Mucosa of rectum (tissue), 2 donors: ENCODE results near the gene LETM1.

ENCODE experiments used
- H3K27ac ChIP-seq, 2 donors: one replicate each; pipeline ENCODE4 v1.7.0; 2013; ENCODE audit warnings: inconsistent platforms in 2 of 2, low read depth in 2 of 2, low read length in 2 of 2
- H3K27me3 ChIP-seq, 2 donors: one replicate each; pipeline ENCODE4 v1.7.0; 2013; ENCODE audit warnings: low read length in 2 of 2; ENCODE audit not compliant: control insufficient read depth in 2 of 2, insufficient read depth in 2 of 2
- H3K36me3 ChIP-seq, 2 donors: one replicate each; pipeline ENCODE4 v1.7.0; 2013; ENCODE audit warnings: low read length in 2 of 2; ENCODE audit not compliant: control insufficient read depth in 2 of 2, insufficient read depth in 2 of 2
- H3K4me1 ChIP-seq, 2 donors: one replicate each; pipeline ENCODE4 v1.7.0; 2013; ENCODE audit warnings: low read length in 2 of 2, mild to moderate bottlenecking in 1 of 2; ENCODE audit not compliant: control insufficient read depth in 2 of 2, insufficient read depth in 2 of 2
- H3K4me3 ChIP-seq, 2 donors: one replicate each; pipeline ENCODE4 v1.7.0; 2013; ENCODE audit warnings: low read length in 2 of 2
- H3K9ac ChIP-seq, 2 donors: one replicate each; pipeline ENCODE4 v1.7.0; 2013; ENCODE audit warnings: low read length in 2 of 2, low read depth in 1 of 2, mild to moderate bottlenecking in 1 of 2
- H3K9me3 ChIP-seq, 2 donors: one replicate each; pipeline ENCODE4 v1.7.0; 2013; ENCODE audit warnings: low read length in 2 of 2; ENCODE audit not compliant: control insufficient read depth in 2 of 2
- donor health status: healthy.
- donor health status: Normal muscosa, but diverticular disease.

The LETM1 gene

DNA sequence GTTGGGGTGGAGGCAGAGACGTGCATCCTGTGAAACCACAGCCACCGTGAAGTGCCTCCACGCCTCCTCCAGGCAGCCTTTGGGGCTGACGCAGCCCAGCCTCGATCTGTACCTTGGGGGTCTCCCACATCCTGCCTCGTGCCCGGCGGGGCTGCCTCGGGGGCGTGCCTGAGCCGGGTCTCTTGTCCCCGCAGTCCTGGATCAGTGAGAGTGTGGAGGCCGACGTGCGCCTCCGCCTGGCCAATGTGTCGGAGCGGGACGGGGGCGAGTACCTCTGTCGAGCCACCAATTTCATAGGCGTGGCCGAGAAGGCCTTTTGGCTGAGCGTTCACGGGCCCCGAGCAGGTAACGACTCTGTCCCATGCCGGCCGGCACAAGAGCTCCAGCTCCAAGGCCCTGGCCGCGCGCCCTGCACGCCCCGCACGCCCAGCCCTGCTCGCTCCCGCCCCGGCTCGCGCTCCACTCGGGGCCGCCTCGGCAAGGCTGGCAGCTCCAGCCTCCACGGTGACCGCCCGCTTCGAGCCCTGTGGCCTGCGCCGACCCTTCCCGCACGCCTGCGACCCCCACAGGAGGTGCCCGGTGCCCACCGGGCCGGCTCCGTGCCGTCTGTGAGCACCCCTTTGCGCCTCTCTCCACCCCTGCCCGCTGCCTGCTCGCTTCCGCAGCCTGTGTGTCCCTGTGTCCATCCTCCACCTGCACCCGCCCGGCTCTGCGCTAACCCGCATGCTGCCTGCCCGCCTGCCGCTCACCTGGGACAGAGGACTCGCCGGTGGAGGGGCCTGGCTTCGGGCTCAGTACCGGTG, 53.0 kb downstream of the LETM1 start:
- Histone ChIP-seq H3K4me1 (peaks cover 0 to 26% of the 10 kb centered on the region in 2 donors), H3K27ac (no peak overlapping the region), H3K4me3 (no peak overlapping the region), H3K9ac (no peak overlapping the region), H3K9me3 (no peaks in the 10 kb centered on the region), H3K36me3 (peaks cover 10% of the 10 kb centered on the region in 2 donors), H3K27me3 (no peaks in the 10 kb centered on the region)

DNA sequence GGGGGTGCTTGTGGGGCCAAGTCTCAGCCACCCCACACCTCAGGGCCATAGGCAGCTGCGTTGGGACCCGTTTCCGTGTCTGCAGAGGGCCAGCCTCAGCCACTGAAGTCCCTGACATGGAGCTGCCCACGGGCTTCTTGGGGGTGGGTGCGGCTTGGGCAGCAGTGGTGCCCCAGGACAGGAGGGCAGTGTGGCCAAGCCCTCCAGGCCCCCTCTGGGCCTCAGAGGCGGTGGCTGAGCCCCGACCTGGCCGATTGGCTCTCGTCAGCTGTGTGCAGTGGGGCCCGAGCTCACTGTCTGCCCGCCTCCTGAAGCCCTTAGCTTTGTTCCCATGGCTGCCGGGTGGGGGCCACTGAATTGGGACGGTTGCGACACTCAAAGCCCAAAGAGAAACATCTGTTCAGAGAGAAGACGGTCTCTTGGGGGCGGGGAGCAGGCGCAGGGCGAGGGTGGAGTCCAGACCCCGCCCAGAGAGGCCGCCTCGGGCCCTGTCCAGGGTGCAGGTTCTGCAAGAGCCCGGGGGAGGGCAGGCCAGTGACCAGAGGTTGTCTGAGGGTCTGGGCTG, 53.7 kb downstream of the LETM1 start:
- Histone ChIP-seq H3K36me3 (peaks cover 10% of the 10 kb centered on the region in 2 donors), H3K4me1 (peaks cover 5 to 28% of the 10 kb centered on the region in 2 donors), H3K27ac (no peak overlapping the region), H3K9me3 (no peaks in the 10 kb centered on the region), H3K4me3 (no peak overlapping the region), H3K9ac (no peak overlapping the region), H3K27me3 (no peaks in the 10 kb centered on the region)

DNA sequence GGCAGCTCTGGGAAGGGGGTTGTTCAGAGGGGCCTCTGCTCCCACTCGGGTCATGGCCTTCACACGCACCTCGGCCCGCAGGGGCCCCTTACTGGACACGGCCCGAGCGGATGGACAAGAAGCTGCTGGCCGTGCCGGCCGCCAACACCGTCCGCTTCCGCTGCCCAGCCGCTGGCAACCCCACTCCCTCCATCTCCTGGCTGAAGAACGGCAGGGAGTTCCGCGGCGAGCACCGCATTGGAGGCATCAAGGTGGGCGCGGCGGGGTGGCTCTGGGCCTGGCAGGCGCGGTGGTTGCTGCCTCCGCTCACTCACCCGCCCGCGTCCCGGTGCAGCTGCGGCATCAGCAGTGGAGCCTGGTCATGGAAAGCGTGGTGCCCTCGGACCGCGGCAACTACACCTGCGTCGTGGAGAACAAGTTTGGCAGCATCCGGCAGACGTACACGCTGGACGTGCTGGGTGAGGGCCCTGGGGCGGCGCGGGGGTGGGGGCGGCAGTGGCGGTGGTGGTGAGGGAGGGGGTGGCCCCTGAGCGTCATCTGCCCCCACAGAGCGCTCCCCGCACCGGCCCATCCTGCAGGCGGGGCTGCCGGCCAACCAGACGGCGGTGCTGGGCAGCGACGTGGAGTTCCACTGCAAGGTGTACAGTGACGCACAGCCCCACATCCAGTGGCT, 54.5 kb downstream of the LETM1 start:
- Histone ChIP-seq H3K9me3 (no peaks in the 10 kb centered on the region), H3K9ac (no peak overlapping the region), H3K27ac (no peak overlapping the region), H3K4me3 (no peak overlapping the region), H3K36me3 (peaks cover 10% of the 10 kb centered on the region in 2 donors), H3K4me1 (peaks cover 13 to 36% of the 10 kb centered on the region in 2 donors), H3K27me3 (no peaks in the 10 kb centered on the region)

DNA sequence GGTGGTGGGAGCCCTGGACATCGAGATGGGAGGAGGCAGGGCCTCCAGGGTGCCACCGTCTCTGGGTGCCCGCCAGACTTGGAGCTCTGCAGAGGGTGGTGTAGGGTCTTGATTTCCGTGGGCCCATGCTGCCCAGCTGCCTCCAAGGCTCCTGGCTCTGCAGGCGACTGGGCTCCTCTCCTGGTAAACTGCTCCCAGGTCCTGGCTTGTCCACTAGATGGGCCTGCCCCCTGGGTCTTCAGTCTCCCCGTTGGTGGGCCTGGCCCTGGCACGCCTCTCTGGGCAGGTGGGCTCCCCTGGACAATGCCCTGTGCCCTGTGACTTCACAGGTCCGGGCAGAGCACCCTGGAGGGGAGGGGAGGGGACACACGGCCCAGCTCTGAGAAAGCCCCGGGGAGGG, 55.2 kb downstream of the LETM1 start:
- H3K9me3 ChIP-seq: no peaks in the 10 kb centered on the region
- no peaks in the 10 kb centered on the region for H3K27me3 ChIP-seq
- H3K4me3 ChIP-seq: no peak overlapping the region
- H3K27ac ChIP-seq: no peak overlapping the region
- peaks cover 10% of the 10 kb centered on the region in 2 donors for H3K36me3 ChIP-seq
- H3K9ac ChIP-seq: no peak overlapping the region
- H3K4me1 ChIP-seq: peaks cover 18 to 42% of the 10 kb centered on the region in 2 donors

DNA sequence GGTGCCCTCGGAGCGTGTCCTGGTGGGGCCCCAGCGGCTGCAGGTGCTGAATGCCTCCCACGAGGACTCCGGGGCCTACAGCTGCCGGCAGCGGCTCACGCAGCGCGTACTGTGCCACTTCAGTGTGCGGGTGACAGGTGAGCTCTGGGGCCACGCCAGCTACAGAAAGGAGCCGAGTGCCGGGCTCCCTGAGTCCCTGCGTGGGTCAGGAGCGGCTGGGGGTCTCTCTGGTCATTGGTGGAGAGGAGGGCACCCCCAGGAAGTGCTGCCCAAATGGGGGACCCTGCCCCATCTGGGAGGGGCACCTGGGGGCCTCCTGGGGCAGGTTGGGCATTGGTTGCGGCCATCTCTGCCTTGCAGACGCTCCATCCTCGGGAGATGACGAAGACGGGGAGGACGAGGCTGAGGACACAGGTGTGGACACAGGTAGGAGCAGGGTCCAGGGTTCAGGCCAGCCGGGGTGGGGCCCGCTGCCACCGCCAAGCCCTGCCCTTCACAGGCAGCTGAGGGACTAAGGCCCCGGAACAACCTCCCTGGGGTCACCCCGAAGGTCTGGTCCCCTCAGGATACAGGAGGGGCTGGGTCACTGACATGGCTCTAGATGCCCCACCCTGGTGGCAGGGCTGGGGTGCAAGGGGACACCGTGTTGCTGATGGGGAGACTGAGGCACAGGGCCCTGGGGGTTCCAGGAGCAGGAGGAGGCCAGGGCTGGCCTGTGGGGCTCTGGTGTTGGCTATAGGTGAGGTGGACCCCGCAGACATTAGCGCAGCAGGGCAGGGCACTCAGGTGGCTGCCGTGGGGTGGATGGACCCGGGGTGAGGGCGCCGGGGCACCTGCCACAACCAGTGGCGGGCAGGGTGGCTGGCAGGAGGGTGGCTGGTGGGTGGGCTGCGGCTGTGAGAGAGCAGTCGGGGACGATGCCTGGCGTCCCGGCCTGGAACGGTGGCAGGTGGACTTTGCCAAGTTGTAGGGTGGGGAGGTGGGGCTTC, 56.3 kb downstream of the LETM1 start:
- Histone ChIP-seq H3K4me3 (peak overlapping the region in 1 of 2 donors; percentile 5), H3K9me3 (no peaks in the 10 kb centered on the region), H3K36me3 (peaks cover 3 to 9% of the 10 kb centered on the region in 2 donors), H3K27ac (peak overlapping the region in 1 of 2 donors; percentile 42), H3K4me1 (peaks cover 21 to 47% of the 10 kb centered on the region in 2 donors), H3K27me3 (peaks cover 2 to 3% of the 10 kb centered on the region in 2 donors), H3K9ac (peak overlapping the region in 1 of 2 donors; percentile 43)

DNA sequence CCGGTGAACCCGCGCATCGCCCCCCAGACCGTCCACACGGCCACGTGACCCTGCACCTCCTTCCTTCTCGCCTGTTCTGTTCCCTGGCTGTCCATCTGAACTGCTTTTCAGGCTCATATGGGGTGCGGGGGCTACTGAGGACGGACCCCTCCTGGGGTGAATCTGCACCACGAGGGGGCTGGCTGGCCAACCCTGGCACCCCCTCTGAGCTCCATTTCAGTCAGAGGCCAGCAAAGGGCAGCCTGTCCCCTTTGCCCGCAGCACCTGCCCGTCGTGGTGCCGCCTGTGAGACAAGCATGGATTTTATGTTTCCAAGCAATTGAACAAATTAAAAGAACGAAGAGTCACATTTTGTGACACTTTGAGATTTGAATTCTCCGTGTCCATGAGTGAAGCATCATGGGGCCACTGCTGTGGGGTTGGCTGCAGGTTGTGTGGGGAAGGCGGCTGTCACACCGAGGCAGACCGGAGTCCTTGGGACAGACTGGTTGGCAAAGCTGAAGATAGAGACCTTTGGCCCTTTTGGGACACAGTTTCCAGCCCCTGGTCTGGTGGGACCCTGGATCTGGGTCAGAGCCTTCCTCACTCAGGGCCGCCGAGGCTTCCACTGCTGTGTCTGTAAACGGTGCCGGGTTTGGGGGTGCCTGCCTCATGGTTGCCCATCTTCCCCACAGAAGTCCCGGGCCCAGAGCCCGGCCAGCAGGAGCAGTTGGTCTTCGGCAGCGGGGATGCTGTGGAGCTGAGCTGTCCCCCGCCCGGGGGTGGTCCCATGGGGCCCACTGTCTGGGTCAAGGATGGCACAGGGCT, 57.2 kb downstream of the LETM1 start:
- H3K9me3 ChIP-seq: no peaks in the 10 kb centered on the region
- H3K36me3 ChIP-seq: peaks cover 0 to 5% of the 10 kb centered on the region in 2 donors
- no peak overlapping the region for H3K9ac ChIP-seq
- H3K27me3 ChIP-seq: peaks cover 2 to 3% of the 10 kb centered on the region in 2 donors
- peak overlapping the region in 1 of 2 donors; percentile 5 for H3K4me3 ChIP-seq
- peaks cover 28 to 47% of the 10 kb centered on the region in 2 donors for H3K4me1 ChIP-seq
- peak overlapping the region in 1 of 2 donors; percentile 42 for H3K27ac ChIP-seq

DNA sequence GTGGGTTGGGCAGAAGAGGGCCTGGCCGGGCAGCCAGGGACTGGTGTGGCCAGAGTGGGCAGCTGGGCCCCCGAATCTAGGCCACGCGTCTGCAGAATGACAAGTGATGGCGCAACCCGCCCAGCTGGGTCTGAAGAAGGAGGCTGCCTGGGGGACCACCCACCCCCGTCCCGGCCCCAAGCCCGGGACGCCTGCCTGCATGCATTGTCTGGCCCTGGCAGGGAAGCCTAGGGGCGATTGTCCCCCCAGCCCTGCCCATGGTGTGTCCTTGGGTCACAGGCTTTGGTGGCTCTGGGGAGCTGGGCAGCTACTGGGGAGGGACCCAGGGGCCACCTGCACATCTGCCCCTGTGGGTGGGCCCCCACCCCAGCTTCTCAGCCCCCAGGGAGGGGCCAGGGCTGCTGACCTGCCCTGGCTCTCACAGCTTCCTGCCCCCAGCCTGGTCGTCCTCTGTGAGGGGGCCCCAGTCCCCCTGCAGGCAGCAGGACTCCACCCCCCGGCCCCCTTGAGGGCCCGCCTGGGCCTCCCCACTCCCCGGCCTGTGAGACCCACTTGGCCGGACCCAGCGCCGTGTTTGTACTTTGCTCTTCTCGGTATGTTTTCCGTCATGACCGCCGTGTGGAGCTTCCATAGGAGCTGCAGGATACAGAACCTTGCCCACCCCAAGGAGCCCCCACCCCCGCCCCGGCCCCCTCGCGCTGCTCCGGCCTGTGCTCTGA, 57.9 kb downstream of the LETM1 start:
- H3K27me3 ChIP-seq: peaks cover 2 to 3% of the 10 kb centered on the region in 2 donors
- no peak overlapping the region for H3K27ac ChIP-seq
- H3K4me1 ChIP-seq: peaks cover 29 to 47% of the 10 kb centered on the region in 2 donors
- H3K4me3 ChIP-seq: no peak overlapping the region
- H3K9ac ChIP-seq: no peak overlapping the region
- no peaks in the 10 kb centered on the region for H3K9me3 ChIP-seq
- H3K36me3 ChIP-seq: peaks cover 0 to 5% of the 10 kb centered on the region in 2 donors

DNA sequence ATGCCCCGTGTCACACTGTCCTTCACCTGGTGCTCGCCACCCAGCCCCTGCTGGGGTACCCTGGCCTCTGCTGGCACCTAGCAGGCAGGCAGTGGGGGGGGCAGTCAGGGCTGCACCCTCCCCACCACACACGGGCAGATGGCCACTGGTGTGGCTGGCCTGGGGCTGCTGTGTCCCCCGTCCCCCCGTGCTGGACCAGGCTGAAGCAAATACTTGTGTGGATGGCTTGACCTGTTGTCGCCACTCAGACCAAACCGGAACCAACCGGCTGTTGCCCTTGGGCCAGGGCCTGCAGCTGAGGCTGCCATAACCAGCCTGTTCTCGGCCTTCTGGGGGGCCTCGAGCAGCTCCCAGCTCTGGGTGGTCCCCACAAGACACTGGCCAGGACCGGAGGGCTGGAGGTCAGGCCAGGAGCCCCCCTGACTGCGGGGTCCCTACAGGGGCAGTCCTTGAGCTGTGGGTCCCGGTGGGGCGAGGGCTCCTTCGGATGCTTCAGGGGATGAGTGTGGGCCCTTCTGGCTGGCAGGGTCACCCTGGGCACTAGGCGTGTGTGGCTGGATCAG, 58.6 kb downstream of the LETM1 start:
- peaks cover 0 to 5% of the 10 kb centered on the region in 2 donors for H3K36me3 ChIP-seq
- no peaks in the 10 kb centered on the region for H3K9me3 ChIP-seq
- no peak overlapping the region for H3K4me3 ChIP-seq
- peaks cover 2 to 3% of the 10 kb centered on the region in 2 donors for H3K27me3 ChIP-seq
- no peak overlapping the region for H3K9ac ChIP-seq
- no peak overlapping the region for H3K27ac ChIP-seq
- peaks cover 29 to 47% of the 10 kb centered on the region in 2 donors for H3K4me1 ChIP-seq
